Gastroesophageal sphincter (tissue), 3 donors: ENCODE measurements around the gene MAML2.

Source experiments
- POLR2A ChIP-seq, 2 donors: fragments of 450-650 bp; IDR thresholded peaks; one replicate each; pipeline ENCODE4 v1.6.1; 2017; ENCODE audit warnings: antibody characterized with exemption in 2 of 2, mild to moderate bottlenecking in 2 of 2, moderate library complexity in 1 of 2
- POLR2AphosphoS5 ChIP-seq: sonication (generic); formaldehyde crosslinking; IDR thresholded peaks from one replicate; pipeline ENCODE4 v1.6.1; 2017; ENCODE audit warnings: antibody characterized with exemption
- TF ChIP-seq, protein P1 (sequence below), 4 experiments: fragments of 200-600 bp in 2 of 4; fragments of 450-650 bp in 2 of 4; sonication (generic) in 1 of 4; IDR thresholded peaks; one replicate each; pipeline ENCODE4 v1.5.1; 2017 to 2019; ENCODE audit warnings: antibody characterized with exemption in 4 of 4, mild to moderate bottlenecking in 2 of 4, moderate library complexity in 2 of 4

DNA sequence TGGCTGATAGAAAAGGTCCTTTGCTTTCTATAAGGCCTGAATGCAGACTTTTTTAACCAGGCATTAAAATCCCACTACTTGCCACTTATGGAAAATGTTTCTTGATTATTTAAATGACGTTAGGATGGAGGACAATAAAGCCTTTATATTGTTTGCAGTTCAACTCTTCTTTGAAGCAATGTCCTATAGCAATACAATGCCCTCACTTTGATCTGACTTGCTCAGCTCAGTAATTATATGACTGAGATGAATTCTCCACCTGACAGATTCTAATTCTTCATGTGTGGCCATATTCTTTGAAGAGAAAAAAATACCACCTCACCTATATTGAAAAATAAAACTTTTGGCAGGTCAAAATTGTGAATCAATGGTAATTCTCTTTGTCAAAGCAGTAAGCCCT lies 237.1 kb downstream of the MAML2 start:
- TF ChIP-seq, protein P1, sequence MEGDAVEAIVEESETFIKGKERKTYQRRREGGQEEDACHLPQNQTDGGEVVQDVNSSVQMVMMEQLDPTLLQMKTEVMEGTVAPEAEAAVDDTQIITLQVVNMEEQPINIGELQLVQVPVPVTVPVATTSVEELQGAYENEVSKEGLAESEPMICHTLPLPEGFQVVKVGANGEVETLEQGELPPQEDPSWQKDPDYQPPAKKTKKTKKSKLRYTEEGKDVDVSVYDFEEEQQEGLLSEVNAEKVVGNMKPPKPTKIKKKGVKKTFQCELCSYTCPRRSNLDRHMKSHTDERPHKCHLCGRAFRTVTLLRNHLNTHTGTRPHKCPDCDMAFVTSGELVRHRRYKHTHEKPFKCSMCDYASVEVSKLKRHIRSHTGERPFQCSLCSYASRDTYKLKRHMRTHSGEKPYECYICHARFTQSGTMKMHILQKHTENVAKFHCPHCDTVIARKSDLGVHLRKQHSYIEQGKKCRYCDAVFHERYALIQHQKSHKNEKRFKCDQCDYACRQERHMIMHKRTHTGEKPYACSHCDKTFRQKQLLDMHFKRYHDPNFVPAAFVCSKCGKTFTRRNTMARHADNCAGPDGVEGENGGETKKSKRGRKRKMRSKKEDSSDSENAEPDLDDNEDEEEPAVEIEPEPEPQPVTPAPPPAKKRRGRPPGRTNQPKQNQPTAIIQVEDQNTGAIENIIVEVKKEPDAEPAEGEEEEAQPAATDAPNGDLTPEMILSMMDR (IDR thresholded peaks at IDR 0.05) = no peak
- TF ChIP-seq POLR2A (IDR thresholded peaks at IDR 0.05) (no peak), POLR2AphosphoS5 (no peak)
